HG02870 (cell line): ENCODE data around the gene CMTM1.
"Not testable (repeated sequence)": the region's sequence is repeated elsewhere in the genome, so short reads cannot be mapped to it uniquely, and the experiment has no call there.

Experiments used
- ATAC-seq: cut with Tn5 transposase; IDR thresholded peaks from one replicate; pipeline ENCODE4 v1.9.1; 2021; ENCODE audit warnings: mild to moderate bottlenecking, moderate library complexity; ENCODE audit not compliant: unreplicated experiment

Gene CMTM1

DNA sequence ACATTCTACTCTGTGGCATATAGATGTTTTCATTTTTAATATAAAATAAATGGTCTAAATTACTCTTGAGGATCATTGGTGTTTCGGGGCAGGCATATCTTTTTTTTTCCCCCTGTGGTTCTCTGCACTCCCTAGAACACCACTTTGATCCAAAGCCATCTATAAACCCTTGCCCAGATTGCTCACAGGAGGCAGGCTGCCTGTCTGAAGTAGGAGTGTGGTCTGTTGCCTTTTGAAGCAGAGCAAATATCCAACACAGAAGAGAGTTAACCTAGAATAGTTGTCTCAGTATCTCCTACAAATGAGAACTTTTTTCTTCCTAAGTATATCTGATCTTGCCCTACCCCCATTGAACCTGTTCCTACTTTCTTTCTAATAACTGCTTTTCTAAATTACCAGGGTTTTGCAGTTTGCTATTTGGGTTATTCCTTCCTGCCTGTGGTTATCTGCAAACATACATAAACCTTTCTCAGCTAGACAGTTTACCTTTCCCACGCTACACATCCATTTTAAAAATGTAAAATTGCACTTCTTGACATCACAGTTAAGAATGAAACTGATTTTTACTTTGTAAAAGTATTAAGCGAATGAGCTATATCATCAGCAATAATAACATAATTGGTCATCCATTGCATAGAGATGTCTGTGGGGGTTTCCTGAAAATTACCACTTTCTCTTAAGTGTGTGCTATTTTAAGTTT lies 4.7 kb upstream of the CMTM1 start:
- ATAC-seq = no peak

DNA sequence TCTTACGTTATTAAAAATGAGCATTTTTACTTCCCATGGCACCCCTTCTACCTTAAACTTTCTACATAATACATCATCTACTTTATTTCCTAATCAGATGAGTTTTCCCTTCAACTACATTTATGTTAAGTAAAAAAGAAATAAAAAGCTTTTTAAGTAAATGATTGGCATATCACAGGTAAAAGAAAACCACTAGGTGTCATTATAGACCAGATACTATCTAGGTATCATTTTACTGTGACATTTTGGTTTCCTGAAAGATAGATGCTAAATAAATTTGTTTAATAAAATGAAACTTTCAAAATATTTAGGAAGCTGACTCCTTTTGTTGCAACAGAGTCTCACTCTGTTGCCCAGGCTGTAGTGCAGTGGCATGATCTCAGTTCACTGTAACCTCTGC lies 3.8 kb upstream of the CMTM1 start:
- ATAC-seq = no peak

DNA sequence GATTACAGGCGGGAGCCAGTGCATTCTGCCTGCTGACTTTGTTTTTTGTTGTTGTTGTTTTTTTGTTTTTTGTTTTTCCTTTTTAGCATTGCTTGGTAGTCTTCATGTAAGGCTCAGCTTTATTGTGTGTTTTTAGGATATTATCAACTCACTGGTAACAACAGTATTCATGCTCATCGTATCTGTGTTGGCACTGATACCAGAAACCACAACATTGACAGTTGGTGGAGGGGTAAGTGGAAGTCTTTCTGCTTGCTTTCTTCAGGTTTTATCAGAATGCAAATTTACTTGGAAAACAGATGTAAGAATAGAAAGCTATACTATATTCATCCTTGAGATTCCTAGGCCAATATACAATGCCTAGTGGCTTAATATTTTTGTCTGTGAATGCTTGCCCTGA lies 3.3 kb upstream of the CMTM1 start:
- no peak for ATAC-seq

DNA sequence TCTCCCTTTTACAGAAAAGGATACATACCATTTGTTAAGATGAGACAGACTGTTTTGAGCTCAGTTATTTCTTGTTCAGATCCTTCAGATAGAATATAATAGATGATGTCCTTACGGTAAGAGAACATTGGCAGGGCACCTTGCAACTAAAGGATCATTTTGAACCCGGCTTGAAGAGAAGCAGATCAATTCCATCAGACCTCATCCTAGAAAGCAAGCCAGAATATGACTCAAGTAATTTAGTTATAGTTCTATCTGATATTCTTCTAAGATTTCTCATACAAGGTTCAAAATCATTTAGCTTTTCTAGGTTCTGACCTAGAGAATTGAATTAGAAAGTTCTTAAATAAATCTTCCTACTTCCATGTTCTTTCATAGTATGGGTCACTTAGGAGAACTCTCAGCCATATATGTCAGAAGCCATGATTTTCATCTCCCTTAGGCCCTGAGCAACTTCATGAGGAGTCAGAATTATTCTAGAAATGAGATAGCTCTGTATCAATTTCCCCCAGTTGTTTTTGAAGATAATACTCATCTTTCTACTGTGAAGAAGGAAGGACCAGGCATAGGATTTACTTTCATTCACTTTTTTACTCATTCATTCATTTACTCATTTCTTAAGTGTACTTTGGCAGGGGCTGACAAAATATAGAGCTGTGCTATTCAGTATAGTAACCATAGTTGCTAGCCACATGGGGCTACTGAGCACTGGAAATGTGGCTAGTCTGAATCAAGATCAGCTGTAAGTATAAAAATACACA lies 2.5 kb upstream of the CMTM1 start:
- ATAC-seq = peak; percentile 67

DNA sequence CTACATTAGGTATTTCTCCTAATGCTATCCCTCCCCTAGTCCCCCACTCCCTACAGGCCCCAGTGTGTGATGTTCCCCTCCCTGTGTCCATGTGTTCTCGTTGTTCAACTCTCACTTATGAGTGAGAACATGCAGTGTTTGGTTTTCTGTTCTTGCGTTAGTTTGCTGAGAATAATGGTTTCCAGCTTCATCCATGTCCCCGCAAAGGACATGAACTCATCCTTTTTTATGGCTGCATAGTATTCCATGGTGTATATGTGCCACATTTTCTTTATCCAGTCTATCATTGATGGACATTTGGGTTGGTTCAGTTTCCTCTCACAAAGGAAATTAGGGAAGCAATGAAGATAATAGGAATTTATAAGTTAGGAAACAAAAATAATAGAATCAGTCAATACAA lies 1.0 kb downstream of the CMTM1 start:
- not testable (repeated sequence) for ATAC-seq

DNA sequence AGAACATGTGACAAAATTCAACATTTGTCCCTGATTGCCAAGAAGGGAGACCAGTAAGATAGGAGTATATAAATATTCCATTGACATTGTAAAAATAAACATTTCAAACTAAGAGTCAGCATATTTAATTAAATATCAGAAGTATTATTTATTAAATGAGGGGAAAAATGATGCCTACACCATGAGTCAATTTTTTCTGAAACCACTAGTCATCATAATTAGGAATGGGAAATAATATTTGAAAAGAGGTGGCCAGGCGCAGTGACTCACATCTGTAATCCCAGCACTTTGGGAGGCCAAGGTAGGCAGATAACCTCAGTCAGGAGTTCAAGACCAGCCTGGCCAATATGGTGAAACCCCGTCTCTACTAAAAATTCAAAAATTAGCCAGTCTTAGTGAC lies 2.1 kb downstream of the CMTM1 start:
- ATAC-seq = no peak

DNA sequence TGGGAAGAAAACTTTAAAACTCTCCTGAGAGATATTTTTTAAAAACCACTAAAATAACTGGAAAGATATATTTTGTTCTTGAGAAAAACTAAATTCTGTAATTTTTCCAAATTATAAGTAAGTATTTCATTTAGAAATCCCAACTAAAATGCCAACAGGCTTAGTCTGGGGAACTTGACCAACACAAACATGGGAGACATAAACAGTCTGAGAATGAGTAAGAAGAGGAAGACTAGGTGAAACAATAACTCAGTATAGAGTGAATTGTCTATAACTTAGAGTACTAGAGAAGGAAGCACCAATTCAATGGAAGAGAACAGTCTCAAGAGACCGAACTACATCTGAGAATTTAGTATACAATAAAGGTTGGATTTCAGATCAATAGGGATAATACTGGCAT lies 2.9 kb downstream of the CMTM1 start:
- no peak for ATAC-seq

DNA sequence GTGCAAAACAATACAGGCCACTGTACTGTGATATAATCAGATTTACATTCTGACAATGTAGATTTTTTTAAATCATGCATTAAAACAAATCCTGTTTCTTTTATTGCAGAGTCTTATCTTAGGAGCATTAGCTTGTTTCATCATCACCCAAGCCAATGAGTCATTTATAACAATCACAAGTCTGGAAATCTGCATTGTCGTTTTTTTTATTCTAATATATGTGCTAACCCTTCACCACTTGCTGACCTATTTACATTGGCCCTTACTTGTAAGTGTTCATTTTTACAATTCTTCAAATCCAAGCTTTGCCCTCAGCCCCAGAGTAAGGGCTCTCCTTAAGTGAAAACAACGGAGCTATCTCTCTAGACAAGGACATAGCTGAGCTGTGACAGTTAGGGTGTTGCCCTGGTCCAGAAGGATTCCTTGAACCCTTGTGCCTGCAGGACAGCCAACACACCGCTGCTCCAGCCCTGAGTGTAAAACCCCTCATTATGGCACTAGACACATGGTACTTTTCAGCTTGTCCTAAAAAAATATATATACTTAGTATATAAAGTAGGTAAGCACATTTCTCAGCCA lies 3.7 kb downstream of the CMTM1 start:
- ATAC-seq = no peak

DNA sequence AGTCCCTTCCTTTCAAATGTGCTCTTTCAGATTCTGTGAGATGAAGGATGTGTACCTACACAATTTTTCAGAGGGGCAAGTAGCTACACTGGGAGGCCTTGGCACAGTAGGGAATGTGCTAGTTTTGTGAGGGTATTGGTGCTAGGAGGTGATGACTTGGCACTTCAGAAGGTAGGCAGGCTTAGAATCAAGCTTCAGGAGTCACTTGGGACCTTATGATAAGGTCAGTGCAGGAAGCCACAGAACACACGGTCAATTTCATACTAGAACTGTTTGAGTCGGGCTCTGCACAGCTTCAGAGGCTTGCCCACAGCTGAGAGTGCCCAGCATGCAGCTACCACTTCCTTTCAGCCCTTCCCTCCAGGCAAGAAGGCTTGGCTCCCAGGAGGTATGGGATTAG lies 6.1 kb downstream of the CMTM1 start:
- ATAC-seq = no peak

DNA sequence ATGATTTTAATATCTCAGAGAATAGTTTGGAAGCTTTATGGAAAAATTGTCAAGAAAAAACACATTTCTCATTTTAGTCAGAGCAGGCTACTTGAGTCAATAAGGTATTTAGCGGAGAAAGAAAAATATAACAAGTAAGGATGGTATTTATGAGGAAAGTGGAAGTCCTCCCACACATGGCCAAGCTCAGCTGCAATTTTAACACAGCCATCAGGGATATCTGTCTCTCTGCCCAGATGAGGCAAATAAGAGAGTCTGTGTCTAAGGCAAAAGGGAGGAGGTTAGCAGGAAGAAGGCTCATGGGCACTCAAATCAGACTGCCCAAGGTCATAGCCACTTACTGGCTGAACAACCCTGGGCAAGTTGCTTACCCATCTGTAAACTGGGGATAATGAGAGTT lies 7.8 kb downstream of the CMTM1 start:
- no peak for ATAC-seq

DNA sequence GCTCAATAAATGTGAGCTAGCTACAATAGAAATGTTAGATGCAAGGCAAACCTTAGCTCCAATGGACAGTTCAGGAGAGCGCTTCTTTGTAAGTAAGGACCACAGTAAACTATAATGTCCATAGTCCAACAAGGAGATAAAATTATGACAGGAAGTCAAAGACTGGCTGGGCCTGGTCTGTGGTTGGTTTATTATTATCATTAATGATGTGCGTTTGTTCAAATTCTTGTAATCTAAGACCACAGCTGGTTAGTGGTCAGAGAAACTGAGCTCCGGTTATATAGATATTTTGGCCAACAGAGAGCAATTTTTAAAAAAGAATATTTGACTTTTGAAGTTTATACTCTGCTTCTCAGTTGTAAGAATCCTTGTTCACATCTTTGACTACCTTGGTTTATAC lies 8.3 kb downstream of the CMTM1 start:
- no peak for ATAC-seq

DNA sequence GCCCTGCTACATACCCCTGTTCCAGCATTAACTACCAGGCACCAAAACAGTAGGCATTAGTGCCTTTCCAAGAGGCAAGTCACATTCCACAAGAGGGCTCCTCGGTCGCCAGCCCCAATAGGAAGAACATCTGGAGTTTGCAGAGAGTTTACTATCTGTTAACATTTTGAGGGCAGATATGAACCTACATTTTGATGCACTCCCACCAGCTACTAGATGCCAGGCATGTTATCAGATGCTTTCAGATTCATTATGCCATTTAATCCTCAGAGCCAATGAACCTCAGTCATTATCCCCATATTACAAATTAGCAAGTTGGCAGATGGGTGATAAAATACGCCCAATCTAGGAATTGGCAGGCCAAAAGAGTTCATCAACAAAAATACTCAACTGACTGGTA lies 8.8 kb downstream of the CMTM1 start:
- no peak for ATAC-seq

DNA sequence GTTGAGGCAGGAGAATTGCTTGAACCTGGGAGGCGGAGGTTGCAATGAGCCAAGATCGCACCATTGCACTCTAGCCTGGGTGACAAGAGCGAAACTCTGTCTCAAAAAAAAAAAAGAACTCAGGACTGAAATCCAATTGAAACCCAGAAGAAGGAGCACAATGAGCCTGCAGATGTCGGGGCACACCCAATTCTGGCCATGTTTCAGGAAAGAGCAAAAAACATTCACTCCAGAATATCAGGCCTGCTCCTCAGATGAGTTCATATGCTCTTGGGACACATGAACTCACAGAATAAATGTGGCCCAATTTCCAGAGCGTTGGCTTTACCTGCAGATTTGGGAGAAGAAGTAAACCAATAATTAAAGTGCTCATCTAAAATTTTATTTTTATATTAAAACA lies 10.1 kb downstream of the CMTM1 start:
- ATAC-seq = no peak

DNA sequence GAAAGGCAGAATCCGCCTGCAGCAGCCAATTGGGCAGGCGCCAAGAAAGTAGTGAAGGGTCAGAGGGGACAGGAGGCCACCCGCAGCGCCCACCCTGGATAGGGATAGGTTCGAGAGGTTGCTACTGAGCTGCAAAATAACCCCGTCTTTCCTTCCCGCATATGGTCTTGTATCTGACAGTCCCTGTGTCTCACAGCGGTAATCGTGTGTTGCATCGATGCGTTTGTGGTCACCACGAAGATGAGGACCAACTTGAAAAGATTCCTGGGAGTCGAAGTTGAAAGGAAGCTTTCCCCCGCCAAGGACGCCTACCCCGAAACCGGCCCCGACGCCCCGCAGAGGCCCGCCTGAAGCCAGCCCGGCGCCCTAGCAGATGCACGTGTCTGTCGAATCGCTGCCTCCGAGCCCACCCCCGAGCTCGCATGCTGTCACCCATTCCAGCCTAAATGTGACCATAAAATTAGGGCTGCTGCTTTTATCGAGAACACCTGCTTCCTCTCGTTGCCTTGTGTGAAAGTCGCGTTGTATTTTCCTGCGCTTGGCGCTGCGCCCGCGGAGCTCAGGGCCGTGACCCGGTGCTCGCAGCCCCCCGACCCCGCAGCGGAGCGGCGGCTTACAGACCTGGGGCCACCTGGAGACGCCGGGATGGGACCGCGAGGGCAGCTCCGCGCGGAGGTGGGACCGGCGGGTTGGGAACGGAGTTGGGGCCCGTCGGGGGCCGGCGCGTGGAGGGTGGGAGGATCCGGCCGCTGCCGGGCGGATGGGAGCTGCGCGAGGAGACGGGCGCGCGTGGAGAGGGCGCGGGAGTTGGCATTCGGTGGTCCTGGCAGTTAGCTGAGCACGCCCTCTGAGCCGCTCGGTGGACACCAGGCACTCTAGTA lies 12.7 kb downstream of the CMTM1 start, which contains the start of gene CMTM2:
Gene CMTM2, plus strand, starts transcription at position 813 of the 881 bp plus-strand sequence. CDS start 145 bp downstream, outside the sequence.
- ATAC-seq = no peak

DNA sequence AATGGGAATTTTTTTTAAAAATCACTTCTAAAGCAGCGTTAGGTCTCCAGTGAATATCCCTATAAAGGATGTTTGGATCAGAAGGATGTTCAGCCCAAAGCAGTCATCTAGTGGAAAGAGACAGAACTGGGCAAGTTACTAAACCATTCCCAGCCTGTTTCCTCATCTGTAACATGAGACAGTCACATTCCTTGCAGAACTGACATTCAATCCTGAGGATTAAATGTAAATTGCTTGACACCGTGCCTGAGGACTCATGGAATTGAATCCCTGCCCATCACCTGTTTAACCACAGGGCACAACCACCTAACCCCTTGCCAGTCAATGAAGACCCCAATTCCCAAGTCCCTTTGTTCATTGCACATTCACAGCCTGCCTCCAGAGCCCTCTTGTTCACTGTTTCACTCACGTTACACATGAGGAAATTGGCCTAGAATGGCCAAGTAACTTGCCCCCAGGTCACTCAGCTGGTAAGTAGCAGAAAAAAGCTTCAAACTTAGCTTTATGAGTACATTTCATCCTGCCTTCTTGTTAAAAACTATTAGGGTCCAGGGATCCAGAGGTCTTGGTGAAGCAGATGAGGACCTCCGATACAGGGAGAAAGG lies 14.5 kb downstream of the CMTM1 start:
- ATAC-seq = no peak

DNA sequence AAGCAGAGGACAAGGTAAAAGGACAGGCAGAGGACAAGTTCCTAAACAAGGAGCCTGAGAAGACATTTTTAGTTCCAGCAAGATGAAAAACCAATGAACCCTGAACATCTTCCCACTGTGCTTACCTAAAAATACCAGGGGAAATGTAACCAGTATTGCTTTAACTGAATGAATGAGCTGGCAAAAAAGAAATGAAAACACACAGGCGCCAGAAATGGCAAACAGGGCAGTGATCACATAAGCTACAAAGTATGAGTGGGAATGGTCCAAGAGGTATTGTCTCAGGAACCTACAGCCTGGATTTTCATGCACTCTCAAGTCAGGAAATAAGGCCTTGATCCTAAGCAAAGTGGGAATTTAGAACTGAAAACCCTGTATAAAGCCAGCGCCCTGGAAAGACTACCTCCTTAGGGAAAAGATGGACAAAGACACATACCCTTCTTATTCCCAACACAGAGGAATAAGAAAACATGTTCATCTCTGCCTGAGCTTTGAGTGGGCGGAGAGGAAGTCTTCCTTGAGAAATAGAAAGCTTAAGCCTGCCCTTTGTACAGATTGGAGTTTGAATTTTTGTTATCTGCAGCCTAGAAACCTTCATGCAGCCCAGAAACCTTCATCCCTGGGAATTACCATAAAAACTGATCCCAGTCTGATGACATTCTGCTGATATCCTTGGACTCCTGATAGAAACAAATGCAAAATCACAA lies 15.2 kb downstream of the CMTM1 start:
- ATAC-seq = no peak

DNA sequence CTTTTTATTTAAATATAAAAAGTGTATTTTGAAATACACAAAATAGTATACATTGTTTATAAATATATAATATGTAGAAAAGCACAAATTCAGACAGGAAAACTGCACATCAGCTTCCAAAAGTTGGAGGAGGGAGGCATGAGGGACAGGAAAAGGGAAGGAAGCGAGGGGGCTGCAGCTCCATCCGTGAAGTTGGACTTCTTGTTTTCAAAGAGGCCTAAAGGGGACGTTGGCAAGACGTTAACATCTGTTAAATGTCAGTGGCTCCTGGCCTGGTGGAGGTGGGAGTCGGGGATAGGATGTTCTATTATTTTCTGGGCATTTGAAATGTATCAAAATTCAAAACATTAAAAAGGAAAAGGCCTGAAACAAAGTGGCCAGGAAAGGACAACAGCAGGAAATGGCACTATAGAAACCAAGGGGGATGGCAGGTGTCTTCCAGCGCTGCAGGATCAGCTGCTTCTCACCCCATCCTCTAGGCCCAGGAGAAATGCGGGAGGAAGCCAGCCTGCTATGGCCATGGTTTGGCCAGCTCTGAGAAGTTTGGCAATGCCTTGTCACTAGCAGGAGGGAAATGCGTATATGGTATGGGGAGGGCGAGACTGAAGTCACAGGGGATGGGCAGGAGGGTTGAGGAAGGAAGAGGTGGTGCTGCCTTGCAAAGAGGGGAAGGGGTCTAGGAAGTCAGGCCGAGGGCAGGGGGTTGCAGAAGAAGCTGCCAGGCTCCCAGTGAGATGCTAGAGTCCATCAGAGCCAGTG lies 19.4 kb downstream of the CMTM1 start:
- no peak for ATAC-seq

DNA sequence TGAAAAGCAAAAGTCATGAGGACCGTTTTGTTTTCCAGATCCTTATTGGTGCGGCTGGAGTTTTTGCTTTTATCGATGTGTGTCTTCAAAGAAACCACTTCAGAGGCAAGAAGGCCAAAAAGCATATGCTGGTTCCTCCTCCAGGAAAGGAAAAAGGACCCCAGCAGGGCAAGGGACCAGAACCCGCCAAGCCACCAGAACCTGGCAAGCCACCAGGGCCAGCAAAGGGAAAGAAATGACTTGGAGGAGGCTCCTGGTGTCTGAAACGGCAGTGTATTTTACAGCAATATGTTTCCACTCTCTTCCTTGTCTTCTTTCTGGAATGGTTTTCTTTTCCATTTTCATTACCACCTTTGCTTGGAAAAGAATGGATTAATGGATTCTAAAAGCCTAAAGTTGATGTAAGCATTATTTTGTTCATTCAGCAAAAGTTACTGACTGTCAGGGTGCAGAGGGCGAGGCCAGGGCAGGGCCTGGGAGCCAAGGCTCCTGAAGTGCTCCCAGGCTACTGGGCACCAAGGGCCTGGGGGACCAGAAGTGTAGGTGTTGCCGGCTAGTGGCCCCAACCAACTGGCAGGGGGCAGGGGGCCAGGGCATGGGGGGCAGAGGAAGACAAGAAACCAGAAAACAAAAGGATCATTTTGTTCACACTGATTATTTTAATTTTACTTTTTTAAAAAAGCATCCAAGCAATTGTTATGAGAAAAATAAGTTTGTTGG lies 21.8 kb downstream of the CMTM1 start:
- no peak for ATAC-seq
